Breast epithelium (tissue), 4 donors: ENCODE data around the gene ARHGAP26. TPM values are rescaled to one million over a fixed set of nuclear protein-coding genes. Genes with fewer than 3 reads are reported as not detected.

Source experiments
- DNase-seq, 2 donors: peaks; one replicate each; pipeline ENCODE4 v3.0.0-alpha.2; 2019; ENCODE audit warnings: low spot score in 2 of 2
- H3K27ac ChIP-seq, 2 donors: fragments of 200-600 bp; sonication (generic) in 1 of 2; one replicate each; pipeline ENCODE4 v1.5.1; 2016 to 2019; ENCODE audit warnings: mild to moderate bottlenecking in 1 of 2
- H3K27me3 ChIP-seq, 2 donors: fragments of 200-600 bp; sonication (generic) in 1 of 2; one replicate each; pipeline versions ENCODE4 v1.5.1 to v1.6.0; 2017 to 2019; ENCODE audit warnings: control low read depth in 1 of 2, mild to moderate bottlenecking in 1 of 2
- H3K36me3 ChIP-seq: fragments of 200-600 bp; one replicate; pipeline ENCODE4 v1.5.1; 2019
- H3K4me1 ChIP-seq, 2 donors: fragments of 200-600 bp; sonication (generic); one replicate each; pipeline ENCODE4 v1.5.1; 2016 to 2019; ENCODE audit warnings: control low read depth in 1 of 2
- H3K4me3 ChIP-seq, 3 donors: fragments of 200-600 bp; sonication (generic); 1 replicate in 2 of 3; 2 replicates in 1 of 3; pipeline ENCODE4 v1.5.1; 2016 to 2019; ENCODE audit warnings: mild to moderate bottlenecking in 3 of 3, moderate library complexity in 2 of 3
- H3K9me3 ChIP-seq, 2 donors: fragments of 200-600 bp; sonication (generic) in 1 of 2; one replicate each; pipeline ENCODE4 v1.5.1; 2016 to 2019; ENCODE audit warnings: control low read depth in 1 of 2
- POLR2A ChIP-seq: fragments of 450-650 bp; IDR thresholded peaks from one replicate; pipeline ENCODE4 v1.6.1; 2016; ENCODE audit warnings: antibody characterized with exemption, mild to moderate bottlenecking, moderate library complexity
- POLR2AphosphoS5 ChIP-seq, 3 donors: sonication (generic); formaldehyde crosslinking; IDR thresholded peaks; one replicate each; pipeline ENCODE4 v1.6.1; 2017; ENCODE audit warnings: antibody characterized with exemption in 3 of 3
- intact Hi-C: fragments of 100-400 bp; cut with DNase I; formaldehyde crosslinking; loops from one replicate; pipeline ENCODE4 v1.15.1; 2023; ENCODE audit warnings: low total_unique reads
- total RNA-seq, 3 donors: library from RNA; depleted of rRNA; stranded (reverse); fragments of >200 nt; gene quantifications; one replicate each; pipeline ENCODE4 v1.1.0, GENCODE V29; 2016
- TF ChIP-seq, protein P1 (sequence below), 3 donors: fragments of 450-650 bp; IDR thresholded peaks; one replicate each; pipeline ENCODE4 v1.5.1; 2016 to 2017; ENCODE audit warnings: antibody characterized with exemption in 3 of 3, mild to moderate bottlenecking in 3 of 3, moderate library complexity in 3 of 3

The ARHGAP26 gene
- total RNA-seq, 3 donors from 2014 or later, result 33.1 to 89.0 (median 56.4) TPM

DNA sequence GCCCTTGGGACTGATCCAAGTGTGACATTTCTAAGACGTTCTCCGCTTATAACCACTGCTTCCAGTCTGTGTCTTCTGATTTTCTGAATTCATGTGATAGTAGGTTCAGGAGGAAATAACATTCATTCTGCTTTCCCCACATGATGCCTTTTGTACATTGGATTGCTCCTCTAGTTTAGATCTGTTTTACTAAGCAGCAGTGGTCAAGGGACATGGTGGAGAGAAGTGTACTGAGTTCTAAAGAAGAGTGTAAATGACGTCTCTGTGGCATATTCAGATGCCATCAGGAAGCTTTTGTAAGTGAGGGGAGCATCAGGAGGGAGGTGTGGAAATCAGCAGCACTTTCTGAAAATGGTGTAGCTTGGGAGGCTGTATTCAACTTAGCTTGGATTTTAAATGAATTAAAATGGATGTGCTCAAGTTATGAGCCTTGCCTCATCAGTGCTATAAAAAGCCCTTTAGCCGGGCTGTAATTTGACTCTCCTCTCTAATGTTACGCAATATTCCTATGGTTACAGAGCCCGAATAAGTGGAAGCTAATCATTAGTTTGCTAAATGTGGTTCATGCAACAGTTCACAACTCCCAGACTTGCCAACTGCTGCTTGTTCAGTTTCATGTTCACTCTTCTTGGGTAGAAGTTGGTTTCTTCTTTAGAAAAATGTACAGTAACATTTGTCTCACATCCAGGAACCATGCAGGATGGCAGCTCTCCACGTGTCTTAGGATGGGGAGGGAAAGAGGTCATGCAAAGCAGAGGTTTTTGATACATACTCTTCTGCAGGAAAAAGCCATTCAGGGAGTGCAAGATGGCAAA lies 281.3 kb downstream of the ARHGAP26 start:
- no peak overlapping the region for H3K4me3 ChIP-seq
- H3K27ac ChIP-seq, result peak overlapping the region; percentile 55 to 82
- peaks cover 0 to 3% of the 10 kb centered on the region in 2 donors for H3K4me1 ChIP-seq
- H3K36me3 ChIP-seq, result no peaks in the 10 kb centered on the region
- no peaks in the 10 kb centered on the region for H3K27me3 ChIP-seq
- TF ChIP-seq POLR2AphosphoS5 (IDR thresholded peaks at IDR 0.05) (peak in 1 of 3 donors; percentile 35), POLR2A (no peak)
- no peak for DNase-seq
- intact Hi-C loops, result no loop called here
- H3K9me3 ChIP-seq, result no peaks in the 10 kb centered on the region

- no peak overlapping the region for H3K27ac ChIP-seq
- TF ChIP-seq POLR2AphosphoS5 (IDR thresholded peaks at IDR 0.05), result no peak
- TF ChIP-seq POLR2A, result no peak
- TF ChIP-seq, protein P1, sequence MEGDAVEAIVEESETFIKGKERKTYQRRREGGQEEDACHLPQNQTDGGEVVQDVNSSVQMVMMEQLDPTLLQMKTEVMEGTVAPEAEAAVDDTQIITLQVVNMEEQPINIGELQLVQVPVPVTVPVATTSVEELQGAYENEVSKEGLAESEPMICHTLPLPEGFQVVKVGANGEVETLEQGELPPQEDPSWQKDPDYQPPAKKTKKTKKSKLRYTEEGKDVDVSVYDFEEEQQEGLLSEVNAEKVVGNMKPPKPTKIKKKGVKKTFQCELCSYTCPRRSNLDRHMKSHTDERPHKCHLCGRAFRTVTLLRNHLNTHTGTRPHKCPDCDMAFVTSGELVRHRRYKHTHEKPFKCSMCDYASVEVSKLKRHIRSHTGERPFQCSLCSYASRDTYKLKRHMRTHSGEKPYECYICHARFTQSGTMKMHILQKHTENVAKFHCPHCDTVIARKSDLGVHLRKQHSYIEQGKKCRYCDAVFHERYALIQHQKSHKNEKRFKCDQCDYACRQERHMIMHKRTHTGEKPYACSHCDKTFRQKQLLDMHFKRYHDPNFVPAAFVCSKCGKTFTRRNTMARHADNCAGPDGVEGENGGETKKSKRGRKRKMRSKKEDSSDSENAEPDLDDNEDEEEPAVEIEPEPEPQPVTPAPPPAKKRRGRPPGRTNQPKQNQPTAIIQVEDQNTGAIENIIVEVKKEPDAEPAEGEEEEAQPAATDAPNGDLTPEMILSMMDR (IDR thresholded peaks at IDR 0.05), result no peak
- no peak overlapping the region for H3K4me3 ChIP-seq
- no peaks in the 10 kb centered on the region for H3K36me3 ChIP-seq
- H3K4me1 ChIP-seq, result peaks cover 0 to 3% of the 10 kb centered on the region in 2 donors
- H3K27me3 ChIP-seq, result no peaks in the 10 kb centered on the region
- intact Hi-C loops, result no loop called here
- no peak for DNase-seq
- no peaks in the 10 kb centered on the region for H3K9me3 ChIP-seq
Observed at GRCh38 chr5:143052967-143053682, 282.9 kb downstream of the ARHGAP26 start.

- intact Hi-C loops, result no loop called here
- H3K36me3 ChIP-seq, result no peaks in the 10 kb centered on the region
Observed at GRCh38 chr5:143053780-143054179, 283.6 kb downstream of the ARHGAP26 start.

GRCh38 chr5:143054480-143054941 lies 284.3 kb downstream of the ARHGAP26 start:
- Histone ChIP-seq H3K27me3 (no peaks in the 10 kb centered on the region), H3K4me1 (peaks cover 0 to 3% of the 10 kb centered on the region in 2 donors), H3K27ac (no peak overlapping the region), H3K36me3 (no peaks in the 10 kb centered on the region), H3K9me3 (no peaks in the 10 kb centered on the region), H3K4me3 (no peak overlapping the region)
- DNase-seq, result no peak
- intact Hi-C loops, result no loop called here
- TF ChIP-seq POLR2AphosphoS5 (IDR thresholded peaks at IDR 0.05) (no peak), POLR2A (no peak)
- TF ChIP-seq, protein P1 (IDR thresholded peaks at IDR 0.05), result no peak

More at GRCh38 chr5:143053780-143054179, 283.6 kb downstream of the ARHGAP26 start:
- TF ChIP-seq POLR2A, result no peak
- TF ChIP-seq, protein P1 (IDR thresholded peaks at IDR 0.05), result no peak
- no peak for TF ChIP-seq POLR2AphosphoS5 (IDR thresholded peaks at IDR 0.05)
- no peaks in the 10 kb centered on the region for H3K27me3 ChIP-seq
- no peak overlapping the region for H3K27ac ChIP-seq
- no peak for DNase-seq
- peaks cover 0 to 3% of the 10 kb centered on the region in 2 donors for H3K4me1 ChIP-seq
- no peak overlapping the region for H3K4me3 ChIP-seq
- no peaks in the 10 kb centered on the region for H3K9me3 ChIP-seq

DNA sequence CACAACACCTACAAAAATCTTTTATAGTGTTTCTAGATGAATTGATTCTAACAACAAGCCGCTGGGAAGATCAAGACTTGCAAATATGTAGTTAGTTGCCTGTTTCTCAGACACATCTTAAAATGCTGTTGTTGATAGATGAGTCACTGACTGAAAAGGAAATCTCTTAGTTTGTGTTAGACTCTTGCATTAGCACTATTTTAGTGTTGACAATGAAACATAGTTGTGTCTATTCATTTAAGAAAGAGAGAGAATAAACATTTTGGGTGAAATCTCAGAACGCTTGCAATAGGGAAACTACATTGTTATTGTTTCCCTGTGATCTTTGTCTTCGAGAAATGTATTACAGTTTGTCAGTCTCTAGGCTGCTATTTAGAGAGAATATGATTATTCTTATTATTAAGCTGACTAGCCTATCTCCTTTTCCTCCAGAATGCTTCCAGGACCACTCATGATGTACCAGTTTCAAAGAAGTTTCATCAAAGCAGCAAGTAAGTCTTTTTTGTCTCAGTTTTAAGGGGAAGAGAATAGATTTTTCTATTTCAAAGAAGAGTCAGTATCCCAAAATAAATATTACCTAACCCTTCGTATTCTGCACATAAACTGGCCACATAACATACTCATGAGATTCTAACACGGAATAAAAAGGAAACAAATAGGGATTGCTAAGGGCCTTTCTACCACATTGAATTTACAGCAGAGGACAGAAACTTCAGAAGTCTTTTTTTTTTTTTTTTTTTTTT lies 285.6 kb downstream of the ARHGAP26 start:
- intact Hi-C loops, result no loop called here
- Histone ChIP-seq H3K4me1 (peaks cover 0 to 3% of the 10 kb centered on the region in 2 donors), H3K27me3 (no peaks in the 10 kb centered on the region), H3K4me3 (no peak overlapping the region), H3K27ac (no peak overlapping the region), H3K36me3 (no peaks in the 10 kb centered on the region), H3K9me3 (no peaks in the 10 kb centered on the region)
- DNase-seq, result no peak
- TF ChIP-seq, protein P1 (IDR thresholded peaks at IDR 0.05), result no peak
- no peak for TF ChIP-seq POLR2AphosphoS5 (IDR thresholded peaks at IDR 0.05)
- TF ChIP-seq POLR2A, result no peak
